Retinal pigment epithelial cell (primary cell): ENCODE data around the gene GGN.
"Not testable (repeated sequence)": the region's sequence is repeated elsewhere in the genome, so short reads cannot be mapped to it uniquely, and the experiment has no call there.

Experiments used
- DNase-seq: peaks from one replicate; pipeline ENCODE4 v3.0.0-alpha.2; 2010; ENCODE audit warnings: low read depth
- H3K4me3 ChIP-seq: 2 replicates; pipeline ENCODE4 v1.5.1; 2011; ENCODE audit warnings: mild to moderate bottlenecking, low read length, control low read depth, moderate library complexity
- CTCF ChIP-seq: conservative IDR thresholded peaks from 2 replicates; pipeline ENCODE4 v1.5.1; 2011; ENCODE audit warnings: low read depth, low read length, control low read depth, inconsistent platforms

Gene GGN

GRCh38 chr19:38411041-38411712 is 23.3 kb upstream of the GGN start:
- H3K4me3 ChIP-seq = no peak overlapping the region
- no peak for TF ChIP-seq CTCF
- DNase-seq = no peak

GRCh38 chr19:38410407-38410806 is 22.6 kb upstream of the GGN start:
- not testable (repeated sequence) for DNase-seq, H3K4me3 ChIP-seq

- no peak for DNase-seq
- no peak for TF ChIP-seq CTCF
- H3K4me3 ChIP-seq = no peak overlapping the region
These were observed 21.8 kb upstream of the GGN start for GRCh38 chr19:38409631-38410133.

- no peak overlapping the region for H3K4me3 ChIP-seq
- no peak for TF ChIP-seq CTCF
- no peak for DNase-seq
These were observed 17.4 kb upstream of the GGN start for GRCh38 chr19:38405276-38405675.

- no peak for DNase-seq
- H3K4me3 ChIP-seq = no peak overlapping the region
- TF ChIP-seq CTCF = no peak
These were observed 17.0 kb upstream of the GGN start for GRCh38 chr19:38404858-38405257.

- H3K4me3 ChIP-seq = peak within 1 kb of the TSS; percentile 68
- TF ChIP-seq CTCF = peak; percentile 80
- peak; percentile 82 for DNase-seq
These were observed 15.3 kb upstream of the GGN start, which contains the start of gene FAM98C for GRCh38 chr19:38402967-38403674. FAM98C (plus strand) TSS chr19:38403093; CDS start chr19:38403154, 61 bp downstream.

GRCh38 chr19:38402623-38402966 is 14.8 kb upstream of the GGN start:
- TF ChIP-seq CTCF = no peak
- H3K4me3 ChIP-seq = peak overlapping the region; percentile 40
- no peak for DNase-seq
